Measurements from ENCODE around the gene VWF. TPM values are rescaled to one million over a fixed set of nuclear protein-coding genes. Genes with fewer than 3 reads are reported as not detected.

Gene VWF
- total RNA-seq, 1 donor from 2014 or later = 0.06 TPM

- DNase-seq (ENCODE audit: low read depth) = no peak
- TF ChIP-seq CTCF (conservative IDR thresholded peaks at IDR 0.05; ENCODE audit: low read depth, low read length) = no peak
- no peak overlapping the region for H3K4me3 ChIP-seq (ENCODE audit: low read depth, low read length)
Observed at GRCh38 chr12:6077692-6078083, 46.8 kb downstream of the VWF start.

GRCh38 chr12:6076776-6077691 is 47.4 kb downstream of the VWF start:
- H3K4me3 ChIP-seq (ENCODE audit: low read depth, low read length) = no peak overlapping the region
- TF ChIP-seq CTCF (conservative IDR thresholded peaks at IDR 0.05; ENCODE audit: low read depth, low read length) = no peak
- no peak for DNase-seq (ENCODE audit: low read depth)

- H3K4me3 ChIP-seq (ENCODE audit: low read depth, low read length) = no peak overlapping the region
- no peak for TF ChIP-seq CTCF (conservative IDR thresholded peaks at IDR 0.05; ENCODE audit: low read depth, low read length)
- DNase-seq (ENCODE audit: low read depth) = no peak
Observed at GRCh38 chr12:6076346-6076745, 48.1 kb downstream of the VWF start.

GRCh38 chr12:6074979-6075585 is 49.4 kb downstream of the VWF start:
- H3K4me3 ChIP-seq (ENCODE audit: low read depth, low read length) = peak overlapping the region; percentile 26
- TF ChIP-seq CTCF (conservative IDR thresholded peaks at IDR 0.05; ENCODE audit: low read depth, low read length) = no peak
- no peak for DNase-seq (ENCODE audit: low read depth)

- TF ChIP-seq CTCF (conservative IDR thresholded peaks at IDR 0.05; ENCODE audit: low read depth, low read length) = no peak
- no peak overlapping the region for H3K4me3 ChIP-seq (ENCODE audit: low read depth, low read length)
- no peak for DNase-seq (ENCODE audit: low read depth)
Observed at GRCh38 chr12:6074427-6074826, 50.0 kb downstream of the VWF start.

GRCh38 chr12:6073426-6073825 is 51.0 kb downstream of the VWF start:
- no peak for TF ChIP-seq CTCF (conservative IDR thresholded peaks at IDR 0.05; ENCODE audit: low read depth, low read length)
- H3K4me3 ChIP-seq (ENCODE audit: low read depth, low read length) = no peak overlapping the region
- no peak for DNase-seq (ENCODE audit: low read depth)

All from epithelial cell of proximal tubule (primary cell).